ENCODE results near the gene ELAVL1. TPM values are rescaled to one million over a fixed set of nuclear protein-coding genes. Genes with fewer than 3 reads are reported as not detected.
A peak's percentile ranks its signal among the peaks of the same experiment; 100 is the strongest.

The ELAVL1 gene
- total and polyA plus RNA-seq, 4 donors = 15.0 to 72.8 (median 47.0) TPM

GRCh38 chr19:7928741-7929701 lies 76.4 kb downstream of the ELAVL1 start:
- TF ChIP-seq CTCF (IDR thresholded peaks at IDR 0.05; ENCODE audit: control extremely low read depth, extremely low read depth) = no peak
- Histone ChIP-seq H3K4me1 (ENCODE audit: control insufficient read depth in 5 of 5, insufficient read depth in 5 of 5, low read length in 5 of 5) (peaks cover 0 to 23% (median 9%) of the 10 kb centered on the region in 5 donors), H3K36me3 (ENCODE audit: control insufficient read depth in 4 of 4, insufficient read depth in 4 of 4, low read length in 4 of 4) (peaks cover 5 to 40% (median 22%) of the 10 kb centered on the region in 4 donors), H3K27me3 (ENCODE audit: control insufficient read depth in 3 of 3, insufficient read depth in 3 of 3, low read length in 2 of 3) (no peaks in the 10 kb centered on the region), H3K9ac (ENCODE audit: insufficient read depth in 1 of 2, low read length in 2 of 2) (no peak overlapping the region), H3K4me3 (no peak overlapping the region), H3K27ac (ENCODE audit: low read depth in 1 of 2, low read length in 1 of 2) (peak overlapping the region; percentile 17 to 41), H3K9me3 (ENCODE audit: control insufficient read depth in 4 of 4, insufficient read depth in 3 of 4, low read length in 3 of 4) (no peaks in the 10 kb centered on the region)
- WGBS, 2 donors = 61 to 65% methylated on average over 24 of the region's 24 CpGs
- no peak for ATAC-seq (ENCODE audit: insufficient read depth, low FRiP score)
- DNase-seq = peak in 2 of 3 donors; percentile 45 to 64

GRCh38 chr19:7928334-7928706 lies 77.1 kb downstream of the ELAVL1 start:
- Histone ChIP-seq H3K4me3 (no peak overlapping the region), H3K36me3 (ENCODE audit: control insufficient read depth in 4 of 4, insufficient read depth in 4 of 4, low read length in 4 of 4) (peaks cover 3 to 33% (median 16%) of the 10 kb centered on the region in 4 donors), H3K9me3 (ENCODE audit: control insufficient read depth in 4 of 4, insufficient read depth in 3 of 4, low read length in 3 of 4) (no peaks in the 10 kb centered on the region), H3K4me1 (ENCODE audit: control insufficient read depth in 5 of 5, insufficient read depth in 5 of 5, low read length in 5 of 5) (peaks cover 0 to 23% (median 9%) of the 10 kb centered on the region in 5 donors), H3K27ac (ENCODE audit: low read depth in 1 of 2, low read length in 1 of 2) (peak overlapping the region in 1 of 2 donors; percentile 35), H3K27me3 (ENCODE audit: control insufficient read depth in 3 of 3, insufficient read depth in 3 of 3, low read length in 2 of 3) (no peaks in the 10 kb centered on the region), H3K9ac (ENCODE audit: insufficient read depth in 1 of 2, low read length in 2 of 2) (no peak overlapping the region)
- ATAC-seq (ENCODE audit: insufficient read depth, low FRiP score) (no peak), DNase-seq (peak; percentile 52 to 69 (median 64))
- TF ChIP-seq CTCF (IDR thresholded peaks at IDR 0.05; ENCODE audit: control extremely low read depth, extremely low read depth) = no peak
- 74 to 87% methylated on average over 9 of the region's 9 CpGs for WGBS, 2 donors

DNA sequence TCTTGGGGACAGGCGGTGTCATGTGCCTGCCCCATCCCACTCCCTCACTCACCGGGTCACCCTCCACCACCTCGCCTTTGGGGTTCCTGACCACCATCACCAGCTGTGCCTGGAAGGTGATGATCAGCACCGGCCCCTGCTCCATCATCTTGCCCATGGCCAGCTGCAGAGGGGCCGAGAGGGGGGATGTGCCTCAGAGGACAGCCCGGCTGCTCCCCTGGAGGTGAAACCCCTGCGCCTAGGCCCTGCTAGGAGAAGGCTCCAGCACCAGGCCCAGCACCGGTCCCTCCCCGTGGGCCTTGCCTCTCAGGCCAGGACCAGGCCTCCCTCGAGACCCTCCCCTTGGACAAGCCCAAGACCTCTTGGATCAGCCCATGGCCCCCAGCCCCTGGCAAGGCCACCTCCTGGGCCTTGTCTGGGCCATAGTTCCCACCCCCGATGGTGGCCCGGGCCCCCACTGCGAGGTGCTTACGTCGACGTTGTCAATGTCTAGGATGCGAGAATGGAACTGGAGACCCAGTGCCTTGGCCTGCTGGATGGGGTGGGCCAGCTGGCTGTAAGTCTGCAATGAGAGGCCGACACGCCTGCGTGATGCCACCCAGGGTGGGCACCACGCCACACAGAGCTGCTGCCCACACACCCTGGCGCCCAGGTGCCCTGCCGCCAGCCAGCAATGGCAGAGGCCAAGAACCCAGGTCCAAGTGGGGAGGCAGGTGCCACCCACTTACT lies 77.7 kb downstream of the ELAVL1 start:
- Histone ChIP-seq H3K27me3 (ENCODE audit: control insufficient read depth in 3 of 3, insufficient read depth in 3 of 3, low read length in 2 of 3) (no peaks in the 10 kb centered on the region), H3K4me1 (ENCODE audit: control insufficient read depth in 5 of 5, insufficient read depth in 5 of 5, low read length in 5 of 5) (peaks cover 0 to 23% (median 9%) of the 10 kb centered on the region in 5 donors), H3K27ac (ENCODE audit: low read depth in 1 of 2, low read length in 1 of 2) (peak overlapping the region in 1 of 2 donors; percentile 18), H3K4me3 (no peak overlapping the region), H3K9me3 (ENCODE audit: control insufficient read depth in 4 of 4, insufficient read depth in 3 of 4, low read length in 3 of 4) (no peaks in the 10 kb centered on the region), H3K36me3 (ENCODE audit: control insufficient read depth in 4 of 4, insufficient read depth in 4 of 4, low read length in 4 of 4) (peaks cover 3 to 33% (median 13%) of the 10 kb centered on the region in 4 donors), H3K9ac (ENCODE audit: insufficient read depth in 1 of 2, low read length in 2 of 2) (no peak overlapping the region)
- 88 to 94% methylated on average over 23 of the region's 23 CpGs for WGBS, 2 donors
- ATAC-seq (ENCODE audit: insufficient read depth, low FRiP score) (no peak), DNase-seq (no peak)
- no peak for TF ChIP-seq CTCF (IDR thresholded peaks at IDR 0.05; ENCODE audit: control extremely low read depth, extremely low read depth)

Data from lung (tissue), 12 donors.